ENCODE measurements around the gene LEF1. TPM values are rescaled to one million over a fixed set of nuclear protein-coding genes. Genes with fewer than 3 reads are reported as not detected.
A peak's percentile ranks its signal among the peaks of the same experiment; 100 is the strongest.

LEF1 gene
- total RNA-seq, result 1.7 and 3.1 TPM in 2 replicates
- long read RNA-seq, result 0 reads

- Mint-ChIP-seq H3K27ac (ENCODE audit: unreplicated experiment) (peak within 1 kb of the TSS; percentile 50), H3K36me3 (ENCODE audit: unreplicated experiment) (no peaks in the 10 kb centered on the region), H3K4me1 (ENCODE audit: unreplicated experiment) (peaks cover 41% of the 10 kb centered on the region), H3K9me3 (ENCODE audit: unreplicated experiment) (no peaks in the 10 kb centered on the region), H3K4me3 (ENCODE audit: unreplicated experiment) (peak within 1 kb of the TSS; percentile 82), H3K27me3 (ENCODE audit: unreplicated experiment) (peaks cover 70% of the 10 kb centered on the region)
- no peak for TF ChIP-seq CTCF (IDR thresholded peaks at IDR 0.05)
- no peak for DNase-seq (ENCODE audit: extremely low spot score, unreplicated experiment)
Observed at GRCh38 chr4:108168671-108169523, at the start of gene LEF1. TSS of gene LEF1 (minus strand) at chr4:108168932. CDS start at chr4:108167767, 1,165 bp downstream.

GRCh38 chr4:108216510-108216909 is 47.8 kb upstream of the LEF1 start:
- Mint-ChIP-seq H3K4me3 (ENCODE audit: unreplicated experiment) (no peak overlapping the region), H3K9me3 (ENCODE audit: unreplicated experiment) (no peaks in the 10 kb centered on the region), H3K36me3 (ENCODE audit: unreplicated experiment) (no peaks in the 10 kb centered on the region), H3K27ac (ENCODE audit: unreplicated experiment) (no peak overlapping the region), H3K4me1 (ENCODE audit: unreplicated experiment) (no peaks in the 10 kb centered on the region), H3K27me3 (ENCODE audit: unreplicated experiment) (no peaks in the 10 kb centered on the region)
- TF ChIP-seq CTCF (IDR thresholded peaks at IDR 0.05), result no peak
- no peak for DNase-seq (ENCODE audit: extremely low spot score, unreplicated experiment)

- H3K4me1 Mint-ChIP-seq (ENCODE audit: unreplicated experiment), result no peaks in the 10 kb centered on the region
Observed at GRCh38 chr4:108215055-108215454, 46.3 kb upstream of the LEF1 start.

GRCh38 chr4:108213723-108214122 is 45.0 kb upstream of the LEF1 start:
- peak; percentile 57 for DNase-seq (ENCODE audit: extremely low spot score, unreplicated experiment)
- Mint-ChIP-seq H3K9me3 (ENCODE audit: unreplicated experiment) (no peaks in the 10 kb centered on the region), H3K27me3 (ENCODE audit: unreplicated experiment) (peaks cover 6% of the 10 kb centered on the region), H3K4me3 (ENCODE audit: unreplicated experiment) (no peak overlapping the region), H3K36me3 (ENCODE audit: unreplicated experiment) (no peaks in the 10 kb centered on the region), H3K4me1 (ENCODE audit: unreplicated experiment) (no peaks in the 10 kb centered on the region), H3K27ac (ENCODE audit: unreplicated experiment) (no peak overlapping the region)
- no peak for TF ChIP-seq CTCF (IDR thresholded peaks at IDR 0.05)

More at GRCh38 chr4:108215055-108215454, 46.3 kb upstream of the LEF1 start:
- H3K4me3 Mint-ChIP-seq (ENCODE audit: unreplicated experiment), result no peak overlapping the region
- H3K27me3 Mint-ChIP-seq (ENCODE audit: unreplicated experiment), result no peaks in the 10 kb centered on the region
- no peaks in the 10 kb centered on the region for H3K9me3 Mint-ChIP-seq (ENCODE audit: unreplicated experiment)
- H3K27ac Mint-ChIP-seq (ENCODE audit: unreplicated experiment), result no peak overlapping the region
- TF ChIP-seq CTCF (IDR thresholded peaks at IDR 0.05), result no peak
- H3K36me3 Mint-ChIP-seq (ENCODE audit: unreplicated experiment), result no peaks in the 10 kb centered on the region
- no peak for DNase-seq (ENCODE audit: extremely low spot score, unreplicated experiment)

GRCh38 chr4:108213308-108213707 is 44.6 kb upstream of the LEF1 start:
- Mint-ChIP-seq H3K27ac (ENCODE audit: unreplicated experiment) (no peak overlapping the region), H3K9me3 (ENCODE audit: unreplicated experiment) (no peaks in the 10 kb centered on the region), H3K4me1 (ENCODE audit: unreplicated experiment) (no peaks in the 10 kb centered on the region), H3K27me3 (ENCODE audit: unreplicated experiment) (peaks cover 6% of the 10 kb centered on the region), H3K4me3 (ENCODE audit: unreplicated experiment) (no peak overlapping the region), H3K36me3 (ENCODE audit: unreplicated experiment) (no peaks in the 10 kb centered on the region)
- peak; percentile 51 for DNase-seq (ENCODE audit: extremely low spot score, unreplicated experiment)
- TF ChIP-seq CTCF (IDR thresholded peaks at IDR 0.05), result no peak
